Bronchial epithelial cell (primary cell): Measurements from ENCODE around the gene LYPLAL1. TPM values are rescaled to one million over a fixed set of nuclear protein-coding genes. Genes with fewer than 3 reads are reported as not detected.
A peak's percentile ranks its signal among the peaks of the same experiment; 100 is the strongest.

Source experiments
- DNase-seq: peaks from one replicate; pipeline ENCODE4 v3.0.0-alpha.2; 2010; ENCODE audit warnings: low read depth
- FAIRE-seq: peaks from 2 replicates; lab custom pipeline; 2011; peaks lifted over from hg19 to GRCh38; lab: Jason Lieb, UNC
- H3K27me3 ChIP-seq: 2 replicates; pipeline ENCODE4 v1.5.1; 2011; ENCODE audit warnings: low read length; ENCODE audit not compliant: control insufficient read depth, insufficient read depth
- H3K36me3 ChIP-seq: 2 replicates; pipeline ENCODE4 v1.5.1; 2011; ENCODE audit warnings: low read length; ENCODE audit not compliant: control insufficient read depth, insufficient read depth
- H3K4me3 ChIP-seq: 2 replicates; pipeline ENCODE4 v1.5.1; 2011; ENCODE audit warnings: mild to moderate bottlenecking, low read depth, low read length, control low read depth
- CTCF ChIP-seq: IDR thresholded peaks from 2 replicates; pipeline ENCODE4 v1.5.1; 2011; ENCODE audit warnings: mild to moderate bottlenecking, moderate library complexity, low read length, control low read depth, inconsistent platforms; ENCODE audit not compliant: insufficient read depth, severe bottlenecking
- total RNA-seq: library from RNA; depleted of rRNA; stranded (reverse); fragments of >200 nt; gene quantifications from 2 replicates; pipeline ENCODE4 v1.2.1, GENCODE V29; 2014

The LYPLAL1 gene
- total RNA-seq, 1 donor from 2014 or later: 12.1 TPM

GRCh38 chr1:219130366-219130935 is 43.2 kb upstream of the LYPLAL1 start:
- Histone ChIP-seq H3K36me3 (no peaks in the 10 kb centered on the region), H3K4me3 (no peak overlapping the region), H3K27me3 (no peaks in the 10 kb centered on the region)
- DNase-seq (peak; percentile 44), FAIRE-seq (no peak)
- TF ChIP-seq CTCF: no peak

- DNase-seq (no peak), FAIRE-seq (no peak)
- no peak for TF ChIP-seq CTCF
- Histone ChIP-seq H3K36me3 (no peaks in the 10 kb centered on the region), H3K27me3 (no peaks in the 10 kb centered on the region), H3K4me3 (no peak overlapping the region)
Measured at GRCh38 chr1:219132939-219133338, 40.7 kb upstream of the LYPLAL1 start.

- FAIRE-seq (no peak), DNase-seq (no peak)
- H3K4me3 ChIP-seq: no peak overlapping the region
- no peak for TF ChIP-seq CTCF
- H3K27me3 ChIP-seq: no peaks in the 10 kb centered on the region
- H3K36me3 ChIP-seq: no peaks in the 10 kb centered on the region
Measured at GRCh38 chr1:219138747-219139146, 34.9 kb upstream of the LYPLAL1 start.

- Histone ChIP-seq H3K4me3 (no peak overlapping the region), H3K27me3 (no peaks in the 10 kb centered on the region), H3K36me3 (no peaks in the 10 kb centered on the region)
- FAIRE-seq: no peak
- no peak for TF ChIP-seq CTCF
- DNase-seq: no peak
Measured at GRCh38 chr1:219140303-219140877, 33.3 kb upstream of the LYPLAL1 start.

GRCh38 chr1:219143735-219144134 is 29.9 kb upstream of the LYPLAL1 start:
- no peak for TF ChIP-seq CTCF
- no peak overlapping the region for H3K4me3 ChIP-seq
- FAIRE-seq (no peak), DNase-seq (peak; percentile 49)
- no peaks in the 10 kb centered on the region for H3K36me3 ChIP-seq
- H3K27me3 ChIP-seq: no peaks in the 10 kb centered on the region
